Activated CD4-positive, alpha-beta T cell treated with anti-CD3 and anti-CD28 coated beads, Interleukin-2, amount 50 U/mL, for 1 hour (primary cell): ENCODE results near the gene TPD52L2.
"Not testable (repeated sequence)": the region's sequence is repeated elsewhere in the genome, so short reads cannot be mapped to it uniquely, and the experiment has no call there.

ENCODE experiments used
- DNase-seq: peaks from one replicate; pipeline ENCODE4 v3.0.0-alpha.2; 2020

TPD52L2 gene

DNA sequence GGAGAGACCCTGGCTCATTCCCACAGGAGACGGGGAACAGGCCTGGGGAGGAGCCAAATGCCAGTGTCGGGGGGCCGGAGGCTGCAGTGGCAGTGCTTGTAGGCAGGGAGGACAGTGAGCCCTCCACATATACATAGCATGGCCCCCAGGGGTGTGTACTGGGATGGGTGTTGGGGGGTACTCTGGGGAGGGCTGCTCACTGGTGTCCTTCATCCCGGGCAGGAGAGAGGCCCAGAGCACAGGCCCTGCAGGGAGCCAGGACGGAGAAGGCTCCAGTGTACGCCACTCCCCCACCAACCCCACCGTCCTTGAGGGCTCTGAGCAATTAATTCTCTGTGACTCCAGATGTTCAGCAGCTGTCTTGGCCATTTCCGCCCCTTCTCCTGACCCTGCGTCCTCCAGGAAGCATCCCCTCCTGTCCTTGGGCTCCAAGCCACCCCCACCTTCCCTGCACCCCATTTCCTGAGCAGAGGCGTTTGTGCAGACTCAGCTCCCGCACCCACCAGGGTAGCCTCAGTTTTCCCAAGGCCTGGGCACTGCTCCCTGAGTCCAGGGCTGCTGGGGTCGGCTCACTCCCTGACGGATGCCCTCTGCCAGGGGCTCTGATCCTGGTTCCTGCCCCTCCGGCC, 7.2 kb upstream of the TPD52L2 start:
- no peak for DNase-seq

DNA sequence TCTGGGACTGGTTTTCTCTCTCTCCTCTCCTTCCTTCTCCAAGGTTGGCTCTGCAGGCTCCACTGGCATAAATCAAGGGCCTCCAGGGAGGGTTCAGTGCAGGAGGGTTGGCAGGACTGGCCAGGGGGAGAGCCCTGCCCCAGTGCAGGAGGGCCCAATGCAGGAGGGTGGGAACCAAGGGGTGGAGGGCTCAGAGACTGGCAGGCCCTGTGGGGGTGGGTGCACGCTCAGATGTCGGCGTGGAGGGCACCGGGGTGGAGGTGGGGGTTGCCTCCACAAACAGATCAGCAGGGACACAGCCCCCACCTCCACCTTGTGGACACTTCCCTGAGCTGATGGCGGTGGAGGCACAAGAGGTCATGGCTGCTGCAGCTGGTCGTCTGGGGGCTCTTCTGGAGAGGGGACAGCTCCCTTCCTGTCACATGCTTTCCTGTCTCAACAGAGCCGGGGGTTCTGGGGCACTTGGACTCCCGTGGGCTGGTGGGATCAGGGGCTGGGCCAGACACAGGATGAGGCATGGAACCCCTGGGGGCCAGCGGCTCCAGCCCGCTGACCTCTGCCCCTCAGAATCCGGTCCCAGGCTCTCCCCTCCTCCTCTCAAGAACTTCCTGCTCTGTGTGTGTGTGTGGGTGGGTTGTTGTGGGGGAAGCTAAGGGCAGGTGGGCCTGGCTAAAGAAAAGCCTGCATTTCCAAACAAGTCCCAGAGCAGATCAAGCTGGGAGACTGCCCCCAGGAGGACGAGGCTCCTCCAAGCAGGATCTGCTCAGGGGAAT, 6.5 kb upstream of the TPD52L2 start:
- no peak for DNase-seq

DNA sequence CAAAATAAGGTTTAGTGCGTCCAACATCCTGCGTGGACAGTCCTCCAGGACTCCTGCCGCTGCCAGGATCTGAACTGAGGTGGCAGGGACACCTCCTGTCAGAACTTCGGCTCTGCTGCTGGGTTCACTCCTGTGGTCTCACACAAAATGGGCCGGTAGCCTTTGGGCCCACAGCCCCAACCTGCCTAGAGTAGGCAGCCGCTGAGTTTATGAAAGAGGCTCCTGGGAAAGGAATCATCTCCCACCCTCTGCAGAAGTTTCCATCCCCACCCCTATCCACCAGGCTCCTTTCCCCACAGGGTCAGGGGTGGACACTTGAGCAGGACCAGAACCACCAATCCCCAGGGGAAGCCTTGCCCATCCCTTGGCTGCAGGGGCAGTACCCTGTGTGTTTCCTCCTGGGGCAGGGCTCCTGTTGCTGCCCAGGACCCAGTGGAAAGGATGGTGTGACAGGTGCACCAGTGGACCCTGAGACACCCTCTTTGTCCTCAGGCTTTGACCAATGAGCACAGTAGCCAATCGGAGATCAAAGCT, 5.8 kb upstream of the TPD52L2 start:
- no peak for DNase-seq

DNA sequence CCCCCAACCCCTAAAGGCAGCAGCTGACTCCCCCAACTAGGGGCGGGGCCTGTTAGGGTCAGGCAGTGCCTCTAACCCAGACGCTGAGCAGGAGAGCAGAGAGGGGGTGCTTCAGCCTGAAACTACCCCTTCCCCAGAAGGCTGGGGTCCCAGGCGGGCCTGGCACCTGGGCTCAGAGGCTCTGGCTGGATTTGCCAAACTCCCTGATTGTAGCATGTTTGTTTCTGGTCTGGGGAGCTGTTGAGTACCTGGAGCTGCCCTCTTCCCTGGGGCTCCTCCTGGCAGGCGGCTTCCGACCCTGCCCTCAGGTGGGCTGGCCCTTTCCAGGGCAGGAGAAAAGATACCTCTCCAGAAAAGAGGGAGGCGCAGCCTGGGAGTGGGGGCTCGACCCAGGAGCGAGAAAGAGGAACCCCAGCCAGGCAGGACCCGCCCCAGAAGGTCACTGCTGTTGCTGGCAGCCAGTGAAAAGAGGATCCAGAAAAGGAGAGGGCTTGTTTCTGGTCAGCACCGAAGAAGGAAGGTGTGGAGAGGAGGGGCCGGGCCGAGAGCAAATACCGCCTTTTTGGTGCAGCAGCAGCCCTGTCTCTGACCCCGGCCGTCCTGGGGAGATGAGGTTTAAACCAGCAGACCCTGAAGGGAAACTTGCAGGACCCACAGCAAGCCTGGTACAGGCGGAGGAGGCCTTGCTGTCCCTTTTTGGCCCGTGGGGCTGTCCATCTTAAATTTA, 4.6 kb upstream of the TPD52L2 start:
- no peak for DNase-seq

DNA sequence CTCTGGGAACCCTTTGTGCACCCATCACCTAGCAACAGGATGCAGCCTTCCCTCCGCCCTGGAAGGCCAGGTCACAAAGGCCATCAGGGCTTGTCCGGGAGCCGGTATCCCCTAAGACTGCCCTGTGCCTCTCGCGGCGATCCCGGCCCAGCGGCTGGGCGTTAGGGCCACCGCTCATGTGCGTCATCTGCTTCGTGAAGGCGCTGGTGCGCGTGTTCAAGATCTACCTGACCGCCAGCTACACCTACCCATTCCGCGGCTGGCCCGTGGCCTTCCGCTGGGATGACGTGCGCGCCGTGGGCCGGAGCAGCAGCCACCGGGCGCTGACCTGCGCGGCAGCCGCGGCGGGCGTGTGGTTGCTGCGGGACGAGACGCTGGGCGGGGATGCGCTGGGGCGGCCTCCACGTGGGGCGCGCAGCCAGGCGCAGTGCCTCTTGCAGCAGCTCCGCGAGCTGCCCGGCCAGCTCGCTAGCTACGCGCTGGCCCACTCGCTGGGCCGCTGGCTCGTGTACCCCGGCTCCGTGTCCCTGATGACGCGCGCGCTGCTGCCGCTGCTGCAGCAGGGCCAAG, 3.6 kb upstream of the TPD52L2 start, which contains the start of gene ABHD16B:
ABHD16B (plus strand) TSS at position 134 of the 570 bp plus-strand sequence; CDS start at position 177, 43 bp downstream.
- no peak for DNase-seq

DNA sequence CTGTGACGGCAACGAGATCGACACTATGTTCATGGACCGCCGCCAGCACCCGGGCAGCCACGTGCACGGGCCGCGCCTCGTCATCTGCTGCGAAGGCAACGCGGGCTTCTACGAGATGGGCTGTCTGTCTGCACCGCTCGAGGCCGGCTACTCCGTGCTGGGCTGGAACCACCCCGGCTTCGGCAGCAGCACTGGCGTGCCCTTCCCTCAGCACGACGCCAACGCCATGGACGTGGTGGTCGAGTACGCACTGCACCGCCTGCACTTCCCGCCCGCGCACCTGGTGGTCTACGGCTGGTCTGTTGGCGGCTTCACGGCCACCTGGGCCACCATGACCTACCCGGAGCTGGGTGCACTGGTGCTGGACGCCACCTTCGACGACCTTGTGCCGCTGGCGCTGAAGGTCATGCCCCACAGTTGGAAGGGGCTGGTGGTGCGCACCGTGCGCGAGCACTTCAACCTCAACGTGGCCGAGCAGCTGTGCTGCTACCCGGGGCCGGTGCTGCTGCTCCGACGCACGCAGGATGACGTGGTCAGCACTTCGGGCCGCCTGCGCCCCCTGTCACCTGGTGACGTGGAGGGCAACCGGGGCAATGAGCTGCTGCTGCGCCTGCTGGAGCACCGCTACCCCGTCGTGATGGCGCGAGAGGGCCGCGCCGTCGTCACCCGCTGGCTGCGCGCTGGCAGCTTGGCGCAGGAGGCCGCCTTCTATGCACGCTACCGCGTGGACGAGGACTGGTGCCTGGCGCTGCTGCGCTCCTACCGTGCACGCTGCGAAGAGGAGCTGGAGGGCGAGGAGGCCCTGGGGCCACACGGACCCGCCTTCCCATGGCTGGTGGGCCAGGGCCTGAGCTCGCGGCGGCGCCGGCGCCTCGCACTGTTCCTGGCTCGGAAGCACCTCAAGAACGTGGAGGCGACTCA, 2.8 kb upstream of the TPD52L2 start:
- DNase-seq = no peak

DNA sequence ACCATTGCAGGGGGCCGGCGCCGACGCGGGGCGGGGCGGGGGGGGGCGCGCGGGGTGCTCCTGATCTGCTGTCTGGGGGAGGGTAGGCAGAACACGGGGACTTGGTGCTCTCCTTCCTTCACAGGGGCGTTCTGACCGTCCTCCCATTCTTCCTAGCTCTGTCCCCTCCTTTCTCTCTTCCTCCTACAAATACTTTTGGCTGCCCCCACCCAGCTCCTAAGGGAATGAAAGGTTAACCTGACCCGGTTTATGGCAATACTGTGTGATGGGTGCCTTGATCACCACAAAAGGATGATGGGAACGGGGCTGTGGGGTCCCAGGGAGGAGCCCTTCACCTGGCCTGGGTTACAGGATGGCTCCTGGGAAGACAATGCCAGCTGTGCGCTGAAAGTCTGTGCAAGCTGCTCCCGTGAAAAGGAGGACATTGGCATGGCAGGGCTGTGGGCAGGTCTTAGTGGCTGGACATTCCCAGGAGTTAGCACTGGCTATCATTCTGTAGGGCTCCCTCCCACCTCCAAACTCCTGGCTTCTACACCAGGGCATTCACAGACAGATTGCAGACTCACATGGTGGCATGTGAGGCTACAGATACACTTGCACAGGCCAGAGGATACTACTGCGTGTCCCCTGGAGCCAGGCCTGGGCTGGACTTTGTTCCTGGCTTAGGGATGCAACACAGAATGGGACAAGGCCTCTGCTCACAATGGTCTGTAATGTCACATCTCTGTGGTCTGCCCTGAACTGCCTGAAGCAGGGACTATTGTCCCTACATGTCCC, 1.9 kb upstream of the TPD52L2 start:
- DNase-seq = no peak

DNA sequence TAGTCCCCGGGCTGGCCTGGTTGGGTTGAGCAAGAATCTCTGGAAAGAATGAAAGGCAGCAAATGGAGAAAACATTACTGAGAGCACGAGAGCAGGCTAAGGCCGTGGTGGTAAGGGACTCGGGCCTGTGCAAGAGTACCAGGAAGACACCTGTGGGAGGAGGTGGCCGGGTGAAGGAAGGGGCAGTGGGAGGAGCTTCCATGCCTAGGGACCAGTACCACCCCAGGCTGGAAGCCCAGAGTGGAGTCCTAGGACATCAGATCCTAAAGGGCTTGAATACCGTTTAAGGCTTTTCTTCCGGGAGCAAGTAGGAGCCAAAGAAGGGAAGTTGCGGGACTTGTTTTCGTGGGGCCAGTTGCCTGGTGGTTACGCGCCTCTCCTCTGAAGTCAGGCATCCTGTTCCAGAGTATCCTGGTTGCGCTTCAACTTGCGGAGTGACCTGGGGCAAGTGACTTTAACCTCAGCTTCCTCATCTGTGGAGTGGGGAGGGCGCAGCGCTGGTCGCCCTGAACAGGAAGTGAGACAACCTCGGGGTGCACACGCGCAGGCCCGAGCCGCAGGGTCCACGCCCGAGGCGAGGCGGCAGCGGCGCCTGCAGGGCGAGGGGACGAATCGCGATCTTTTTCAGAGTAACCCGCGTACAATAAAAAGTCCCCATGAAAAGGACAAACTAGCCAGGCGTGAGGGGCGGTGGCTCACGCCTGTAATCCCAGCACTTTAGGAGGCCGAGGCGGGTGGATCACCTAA, 1.1 kb upstream of the TPD52L2 start:
- DNase-seq = peak; percentile 70

DNA sequence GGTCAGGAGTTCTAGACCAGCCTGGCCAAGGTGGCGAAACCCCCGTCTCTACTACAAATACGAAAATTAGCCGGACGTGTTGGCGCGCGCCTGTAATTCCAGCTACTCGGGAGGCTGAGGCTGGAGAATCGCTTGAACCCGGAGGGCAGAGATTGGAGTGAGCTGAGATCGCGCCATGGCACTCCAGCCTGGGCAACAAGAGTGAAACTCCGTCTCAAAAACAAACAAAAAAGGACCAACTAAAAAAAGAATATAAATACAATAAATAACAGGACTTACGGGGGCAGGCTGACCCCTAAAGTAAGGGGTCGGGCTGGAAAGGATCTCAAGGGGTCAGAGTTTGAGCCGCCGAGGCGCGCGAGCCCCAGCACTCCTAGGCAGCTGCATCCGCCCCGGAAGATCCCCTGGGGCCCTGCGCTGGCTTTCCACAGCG, 509 bp upstream of the TPD52L2 start:
- no peak for DNase-seq

DNA sequence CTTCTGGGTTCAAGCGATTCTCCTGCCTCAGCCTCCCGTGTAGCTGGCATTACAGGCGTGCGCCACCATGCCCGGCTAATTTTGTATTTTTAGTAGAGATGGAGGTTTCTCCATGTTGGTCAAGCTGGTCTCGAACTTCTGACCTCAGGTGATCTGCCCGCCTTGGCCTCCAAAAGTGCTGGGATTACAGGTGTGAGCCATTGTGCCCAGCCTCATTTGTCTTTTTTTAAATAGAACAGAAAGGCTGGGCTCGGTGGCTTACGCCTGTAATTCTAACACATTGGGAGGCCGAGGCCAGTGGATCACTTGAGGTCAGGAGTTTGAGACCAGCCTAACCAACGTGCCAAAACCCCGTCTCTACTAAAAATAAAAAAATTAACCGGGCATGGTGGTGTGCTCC, 2.0 kb downstream of the TPD52L2 start:
- not testable (repeated sequence) for DNase-seq

DNA sequence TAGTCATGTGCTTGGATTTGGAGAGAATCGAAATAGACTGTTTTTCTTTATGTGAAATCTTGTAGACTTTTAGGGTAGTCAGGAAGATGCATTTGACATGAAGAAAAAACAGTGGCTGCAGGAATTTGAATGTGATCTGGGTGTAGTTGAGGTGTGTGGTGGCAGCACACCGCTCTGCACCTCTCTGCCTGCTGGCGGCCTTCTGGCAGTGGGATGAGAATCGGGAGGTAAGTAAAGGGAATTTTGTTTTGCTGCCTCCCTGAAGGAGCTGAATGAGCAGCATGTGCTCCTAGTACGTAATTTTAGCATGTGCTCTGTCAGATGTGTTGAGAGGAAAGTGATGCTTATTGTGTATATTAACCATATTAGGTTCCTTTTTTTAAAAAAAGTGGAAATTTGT, 3.2 kb downstream of the TPD52L2 start:
- DNase-seq = no peak

DNA sequence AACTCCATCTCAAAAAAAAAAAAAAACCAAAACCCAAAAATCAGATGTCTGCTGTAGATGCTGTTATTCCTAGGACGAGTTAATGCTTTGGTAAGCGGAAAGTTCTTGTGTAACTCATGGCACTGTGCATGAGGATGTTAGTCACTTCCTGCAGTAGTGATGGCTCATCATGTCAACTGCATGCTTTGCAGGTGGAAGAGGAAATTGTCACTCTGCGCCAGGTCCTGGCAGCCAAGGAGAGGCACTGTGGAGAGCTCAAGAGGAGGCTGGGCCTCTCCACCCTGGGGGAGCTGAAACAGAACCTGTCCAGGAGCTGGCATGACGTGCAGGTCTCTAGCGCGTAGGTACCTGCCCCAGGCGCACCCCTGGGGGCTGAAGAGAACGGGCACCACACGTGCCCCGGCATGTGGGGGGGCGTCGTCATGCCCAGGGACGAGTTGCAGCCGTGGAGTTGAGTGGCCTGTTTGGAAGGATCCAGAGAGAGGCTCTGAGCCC, 8.5 kb downstream of the TPD52L2 start:
- no peak for DNase-seq

DNA sequence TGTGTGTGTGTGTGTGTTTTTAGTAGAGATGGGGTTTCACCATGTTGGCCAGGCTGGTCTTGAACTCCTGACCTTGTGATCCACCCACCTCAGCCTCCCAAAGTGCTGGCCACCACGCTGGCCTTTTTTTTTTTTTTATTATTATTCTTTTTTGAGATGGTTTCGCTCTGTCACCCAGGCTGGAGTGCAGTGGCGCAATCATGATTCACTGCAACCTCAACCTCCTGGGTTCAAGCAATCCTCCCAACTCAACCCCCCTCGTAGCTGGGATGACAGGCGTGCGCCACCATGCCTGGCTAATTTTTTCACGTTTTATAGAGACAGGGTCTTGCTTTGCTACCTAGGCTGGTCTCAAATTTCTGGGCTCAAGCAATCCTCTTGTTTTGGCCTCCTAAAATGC, 9.2 kb downstream of the TPD52L2 start:
- DNase-seq = not testable (repeated sequence)

DNA sequence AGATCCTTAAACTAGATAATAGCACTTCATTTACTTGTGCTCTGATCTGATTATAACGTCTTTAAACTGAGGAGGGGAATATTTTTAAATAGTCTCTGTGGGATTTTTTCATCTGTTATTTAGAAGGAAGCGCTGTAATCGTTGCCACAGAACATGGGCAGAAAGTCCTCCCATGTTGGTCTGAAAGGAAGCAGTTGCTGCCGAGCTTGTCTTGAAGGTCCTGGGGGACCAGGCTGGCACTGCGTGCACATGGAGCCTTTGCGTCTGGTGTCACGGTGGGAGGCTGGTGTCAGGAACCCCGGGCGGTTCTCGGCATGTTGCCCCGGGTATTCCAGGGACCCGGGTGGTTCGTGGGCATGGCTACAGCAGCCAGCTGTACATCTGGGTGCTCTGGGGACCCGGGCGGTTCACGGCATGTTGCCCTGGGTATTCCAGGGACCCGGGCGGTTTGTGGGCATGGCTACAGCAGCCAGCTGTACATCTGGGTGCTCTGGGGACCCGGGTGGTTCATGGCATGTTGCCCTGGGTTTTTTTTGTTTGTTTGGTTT, 11.5 kb downstream of the TPD52L2 start:
- no peak for DNase-seq

DNA sequence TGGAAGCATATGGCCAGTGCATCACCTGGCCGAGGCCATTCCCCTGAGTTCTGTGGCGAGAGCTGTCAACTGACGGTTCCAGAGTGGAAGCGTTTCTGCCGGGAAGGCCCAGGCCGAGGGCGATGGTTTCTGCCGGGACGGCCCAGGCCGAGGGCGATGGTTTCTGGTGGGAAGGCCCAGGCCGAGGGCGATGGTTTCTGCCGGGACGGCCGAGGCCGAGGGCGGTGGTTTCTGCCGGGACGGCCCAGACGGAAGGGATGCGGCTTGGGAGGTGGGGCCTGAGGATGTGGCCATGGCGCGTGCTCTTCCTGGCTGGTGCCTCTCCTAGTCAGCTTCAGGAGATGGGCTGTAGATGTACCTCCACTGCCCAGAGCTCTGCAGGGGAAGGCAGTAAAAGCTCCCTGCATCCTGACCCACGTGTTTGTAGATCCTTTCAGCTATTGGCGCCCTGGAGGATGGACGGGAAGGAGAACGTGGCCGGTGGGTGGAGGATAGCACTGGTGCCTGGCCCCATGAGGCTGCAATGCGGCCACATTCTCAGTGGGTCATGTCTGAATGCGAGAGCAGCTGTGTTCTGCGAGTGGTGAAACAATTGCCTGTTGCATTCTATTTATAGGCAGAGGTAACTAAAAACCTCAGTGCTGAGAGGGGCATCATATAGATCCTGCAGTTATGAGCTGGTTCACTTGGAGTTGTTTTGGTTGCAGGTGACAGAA, 12.8 kb downstream of the TPD52L2 start:
- no peak for DNase-seq

DNA sequence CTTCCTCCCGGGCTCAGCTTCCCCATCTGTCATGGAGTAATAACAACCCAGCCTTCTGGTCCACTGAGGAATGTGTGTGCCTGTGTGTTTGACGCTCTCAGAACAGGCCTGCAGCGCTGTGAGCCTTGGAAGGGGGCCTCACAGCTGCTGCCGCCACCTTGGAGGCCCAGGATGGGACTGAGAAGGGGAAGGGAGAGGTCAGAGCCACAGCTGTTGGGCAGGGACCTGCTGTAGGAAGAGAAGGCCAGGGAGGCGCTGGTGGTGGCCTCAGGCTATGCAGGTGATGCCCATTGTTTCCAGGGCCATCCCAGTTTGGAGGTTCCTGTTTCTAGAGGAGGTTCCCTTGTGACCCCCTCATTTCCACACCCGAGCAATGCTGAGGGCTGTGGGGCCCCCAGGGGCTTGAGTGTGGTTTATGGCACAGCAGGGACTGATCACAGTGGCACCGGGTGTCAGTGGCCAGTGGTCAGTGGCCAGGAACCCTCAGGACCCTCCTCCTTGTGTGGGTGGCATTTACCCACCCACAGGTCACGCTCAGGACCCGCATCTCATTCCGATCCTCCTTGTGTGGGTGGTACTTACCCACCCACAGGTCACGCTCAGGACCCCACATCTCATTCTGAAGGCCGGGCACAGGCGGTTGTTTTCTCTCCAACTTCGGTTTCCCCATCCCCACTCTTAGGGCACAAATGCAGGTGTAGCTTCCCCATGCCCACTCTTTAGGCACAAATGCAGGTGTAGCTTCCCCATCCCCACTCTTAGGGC, 14.0 kb downstream of the TPD52L2 start:
- no peak for DNase-seq

DNA sequence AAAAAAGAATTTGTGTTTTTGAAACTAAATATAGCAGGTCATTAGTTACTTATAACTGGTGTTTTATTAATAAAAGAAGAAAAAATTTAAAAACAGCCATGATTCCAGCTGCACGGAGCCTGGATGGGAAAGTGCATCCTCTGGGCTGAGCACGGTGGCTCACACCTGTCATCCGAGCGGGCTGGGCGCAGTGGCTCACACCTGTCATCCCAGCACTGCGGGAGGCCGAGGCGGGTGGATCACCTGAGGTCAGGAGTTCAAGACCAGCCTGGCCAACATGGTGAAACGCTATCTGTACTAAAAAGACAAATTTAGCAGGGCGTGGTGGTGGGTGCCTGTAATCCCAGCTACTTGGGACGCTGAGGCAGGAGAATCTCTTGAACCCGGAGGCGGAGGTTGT, 15.8 kb downstream of the TPD52L2 start:
- not testable (repeated sequence) for DNase-seq

DNA sequence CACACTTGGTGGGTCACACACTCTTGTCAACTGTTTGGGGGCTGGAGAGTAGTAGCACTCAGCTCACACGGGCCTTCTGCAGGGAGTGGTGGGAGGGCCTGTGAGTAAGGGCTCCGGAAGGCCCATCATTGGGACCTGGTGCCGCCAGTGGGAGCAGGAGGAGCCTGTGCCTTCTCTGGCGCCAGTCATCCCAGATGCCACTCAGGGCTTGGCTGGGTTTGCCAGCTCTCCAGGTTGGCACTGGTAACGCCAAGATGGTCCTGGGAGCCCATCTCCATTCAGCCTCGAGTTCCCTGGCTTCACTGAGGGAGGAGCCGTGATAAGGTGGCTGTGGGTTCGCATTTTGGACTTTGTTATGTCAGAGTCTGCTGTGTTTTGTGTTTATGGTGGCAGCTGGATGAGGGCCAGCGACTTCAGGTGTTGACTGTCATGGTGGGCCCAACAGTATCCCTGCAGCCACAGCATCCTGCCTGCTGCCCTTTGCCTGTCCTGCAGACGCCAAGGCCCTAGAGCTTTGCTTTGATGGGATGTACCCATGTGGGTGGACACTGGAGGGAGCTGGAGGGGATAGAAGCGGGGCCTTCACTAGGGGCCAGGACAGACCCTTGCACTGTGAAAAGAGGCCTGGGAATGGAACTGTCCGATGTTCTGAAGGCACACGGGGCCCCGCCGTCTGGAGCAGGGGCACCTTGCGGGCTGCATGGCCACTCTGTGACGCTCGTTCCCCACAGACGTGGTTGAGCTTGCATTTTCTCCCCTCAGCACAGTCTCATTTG, 16.6 kb downstream of the TPD52L2 start:
- no peak for DNase-seq
